ENCODE results near the gene MGAT5. TPM values are rescaled to one million over a fixed set of nuclear protein-coding genes. Genes with fewer than 3 reads are reported as not detected.

MGAT5 gene
- total and polyA plus RNA-seq, 4 donors, result 6.1 to 49.7 (median 22.1) TPM

- no peak for DNase-seq
- Histone ChIP-seq H3K9me3 (ENCODE audit: control insufficient read depth, low read length) (no peaks in the 10 kb centered on the region), H3K27ac (ENCODE audit: low read depth in 1 of 2, low read length in 2 of 2) (no peak overlapping the region), H3K27me3 (ENCODE audit: control insufficient read depth in 1 of 2, insufficient read depth in 2 of 2, low read length in 1 of 2) (no peaks in the 10 kb centered on the region), H3K4me3 (ENCODE audit: low read length in 2 of 2) (no peak overlapping the region), H3K4me1 (ENCODE audit: control insufficient read depth in 1 of 2, insufficient read depth in 2 of 2, low read length in 2 of 2) (no peaks in the 10 kb centered on the region), H3K36me3 (ENCODE audit: control insufficient read depth in 1 of 2, insufficient read depth in 2 of 2, low read length in 1 of 2) (peaks cover 0 to 2% of the 10 kb centered on the region in 2 donors)
- intact Hi-C loops (cut with DNase I), result loop anchor here (5.0 kb wide), 3 partner anchors 34 to 294 kb away; no protein-coding TSS in a partner anchor
- WGBS, 2 donors, result 60 to 65% methylated on average over 6 of the region's 6 CpGs
- no peak for ATAC-seq (ENCODE audit: low FRiP score)
These were observed 157.5 kb downstream of the MGAT5 start for GRCh38 chr2:134411279-134411827.

DNA sequence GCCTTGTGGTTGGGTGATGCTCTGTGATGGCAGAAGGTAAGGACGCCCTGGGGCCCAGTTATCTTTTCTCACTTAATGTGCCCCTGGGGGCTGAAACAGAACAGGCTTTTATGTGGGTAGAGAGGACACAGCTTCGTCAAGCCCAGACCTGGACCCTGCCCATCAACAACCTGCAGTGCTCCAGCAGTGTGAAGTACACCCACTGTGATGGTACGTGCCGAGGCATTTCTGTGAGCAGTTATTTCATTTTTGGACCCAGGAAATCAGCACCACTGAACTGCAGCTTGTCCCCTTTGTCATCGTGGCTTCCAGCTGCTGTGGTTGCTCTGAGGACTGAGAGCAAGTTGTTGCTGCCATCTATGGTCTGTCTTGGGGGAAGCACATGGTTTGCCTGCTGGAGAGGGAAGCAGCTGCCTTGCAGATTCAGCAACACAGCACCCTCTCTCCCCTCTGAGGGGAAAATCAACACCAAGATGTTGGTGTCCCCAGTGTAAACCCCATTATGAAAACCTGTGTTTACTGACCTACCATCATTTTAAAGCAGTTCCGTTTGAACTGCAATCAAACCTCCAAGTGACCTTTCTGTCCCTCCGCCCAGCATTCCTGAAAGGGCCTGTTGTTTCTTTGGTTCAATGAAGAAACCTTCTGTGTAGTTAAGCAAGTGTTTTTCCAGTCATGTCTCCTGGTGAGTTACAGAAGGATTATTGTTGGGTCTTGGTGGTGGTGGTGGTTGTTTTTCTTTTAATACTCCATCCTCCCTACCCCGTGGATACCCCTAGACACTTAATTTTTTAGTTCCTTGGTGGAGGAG is 158.2 kb downstream of the MGAT5 start:
- Histone ChIP-seq H3K27me3 (ENCODE audit: control insufficient read depth in 1 of 2, insufficient read depth in 2 of 2, low read length in 1 of 2) (no peaks in the 10 kb centered on the region), H3K9me3 (ENCODE audit: control insufficient read depth, low read length) (no peaks in the 10 kb centered on the region), H3K27ac (ENCODE audit: low read depth in 1 of 2, low read length in 2 of 2) (no peak overlapping the region), H3K4me1 (ENCODE audit: control insufficient read depth in 1 of 2, insufficient read depth in 2 of 2, low read length in 2 of 2) (no peaks in the 10 kb centered on the region), H3K36me3 (ENCODE audit: control insufficient read depth in 1 of 2, insufficient read depth in 2 of 2, low read length in 1 of 2) (peaks cover 0 to 1% of the 10 kb centered on the region in 2 donors), H3K4me3 (ENCODE audit: low read length in 2 of 2) (no peak overlapping the region)
- ATAC-seq (ENCODE audit: low FRiP score) (peak; percentile 95), DNase-seq (peak; percentile 76 to 80)
- intact Hi-C loops (cut with DNase I), result loop anchor here (2.0 to 5.0 kb wide), 4 partner anchors 35 to 295 kb away; no protein-coding TSS in a partner anchor
- 32 to 34% methylated on average over 8 of the region's 8 CpGs for WGBS, 2 donors

DNA sequence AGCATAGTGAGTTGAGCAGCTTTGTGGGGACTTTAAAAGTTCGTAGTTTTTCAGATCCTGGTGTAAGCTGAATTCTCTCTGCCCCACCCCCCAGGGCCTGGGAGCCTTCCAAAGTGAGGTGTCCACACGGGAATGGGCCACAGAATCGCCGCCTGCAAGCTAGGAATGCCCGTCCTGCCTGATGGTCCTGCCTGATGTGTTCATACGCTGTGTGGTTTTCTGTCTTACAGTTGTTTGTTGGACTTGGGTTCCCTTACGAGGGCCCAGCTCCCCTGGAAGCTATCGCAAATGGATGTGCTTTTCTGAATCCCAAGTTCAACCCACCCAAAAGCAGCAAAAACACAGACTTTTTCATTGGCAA is 158.7 kb downstream of the MGAT5 start:
- H3K9me3 ChIP-seq (ENCODE audit: control insufficient read depth, low read length), result no peaks in the 10 kb centered on the region
- no peaks in the 10 kb centered on the region for H3K36me3 ChIP-seq (ENCODE audit: control insufficient read depth in 1 of 2, insufficient read depth in 2 of 2, low read length in 1 of 2)
- 83 to 91% methylated on average over 8 of the region's 8 CpGs for WGBS, 2 donors
- ATAC-seq (ENCODE audit: low FRiP score) (no peak), DNase-seq (no peak)
- no peak overlapping the region for H3K4me3 ChIP-seq (ENCODE audit: low read length in 2 of 2)
- no peak overlapping the region for H3K27ac ChIP-seq (ENCODE audit: low read depth in 1 of 2, low read length in 2 of 2)
- no peaks in the 10 kb centered on the region for H3K27me3 ChIP-seq (ENCODE audit: control insufficient read depth in 1 of 2, insufficient read depth in 2 of 2, low read length in 1 of 2)
- intact Hi-C loops (cut with DNase I), result loop anchor here (2.0 to 5.0 kb wide), 4 partner anchors 35 to 295 kb away; no protein-coding TSS in a partner anchor
- H3K4me1 ChIP-seq (ENCODE audit: control insufficient read depth in 1 of 2, insufficient read depth in 2 of 2, low read length in 2 of 2), result no peaks in the 10 kb centered on the region

- 76% methylated on average over 1 of the region's 1 CpG for WGBS, 2 donors
These were observed 159.6 kb downstream of the MGAT5 start for GRCh38 chr2:134413430-134413829.

DNA sequence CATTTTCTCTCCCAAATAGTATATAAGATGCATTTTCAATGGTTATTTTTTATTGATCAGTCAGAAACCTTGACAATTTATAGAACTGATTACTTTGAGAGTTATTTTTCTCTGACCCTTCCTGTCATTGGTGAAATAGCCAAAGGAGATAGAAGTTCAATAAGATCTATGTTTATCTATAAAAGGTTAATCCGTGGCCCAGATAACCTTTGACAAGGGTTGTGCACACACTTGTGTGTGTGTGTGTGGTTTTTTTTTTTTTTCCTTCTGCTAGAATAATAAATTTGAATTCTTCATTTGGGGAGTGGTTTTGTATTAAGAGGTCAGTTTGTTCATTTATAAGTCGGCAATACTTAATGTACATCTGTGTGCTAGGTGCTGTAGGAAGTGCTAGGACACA is 160.0 kb downstream of the MGAT5 start:
- H3K27me3 ChIP-seq (ENCODE audit: control insufficient read depth in 1 of 2, insufficient read depth in 2 of 2, low read length in 1 of 2), result no peaks in the 10 kb centered on the region
- no peak for ATAC-seq (ENCODE audit: low FRiP score)

More at GRCh38 chr2:134413430-134413829, 159.6 kb downstream of the MGAT5 start:
- Histone ChIP-seq H3K27me3 (ENCODE audit: control insufficient read depth in 1 of 2, insufficient read depth in 2 of 2, low read length in 1 of 2) (no peaks in the 10 kb centered on the region), H3K27ac (ENCODE audit: low read depth in 1 of 2, low read length in 2 of 2) (no peak overlapping the region), H3K4me1 (ENCODE audit: control insufficient read depth in 1 of 2, insufficient read depth in 2 of 2, low read length in 2 of 2) (no peaks in the 10 kb centered on the region), H3K9me3 (ENCODE audit: control insufficient read depth, low read length) (no peaks in the 10 kb centered on the region), H3K4me3 (ENCODE audit: low read length in 2 of 2) (no peak overlapping the region), H3K36me3 (ENCODE audit: control insufficient read depth in 1 of 2, insufficient read depth in 2 of 2, low read length in 1 of 2) (no peaks in the 10 kb centered on the region)
- intact Hi-C loops (cut with DNase I), result loop anchor here (2.0 to 5.0 kb wide), 4 partner anchors 36 to 296 kb away; no protein-coding TSS in a partner anchor
- DNase-seq (no peak), ATAC-seq (ENCODE audit: low FRiP score) (no peak)

GRCh38 chr2:134416018-134416417 is 162.1 kb downstream of the MGAT5 start:
- Histone ChIP-seq H3K27me3 (ENCODE audit: control insufficient read depth in 1 of 2, insufficient read depth in 2 of 2, low read length in 1 of 2) (no peaks in the 10 kb centered on the region), H3K9me3 (ENCODE audit: control insufficient read depth, low read length) (no peaks in the 10 kb centered on the region), H3K4me3 (ENCODE audit: low read length in 2 of 2) (no peak overlapping the region), H3K27ac (ENCODE audit: low read depth in 1 of 2, low read length in 2 of 2) (no peak overlapping the region), H3K4me1 (ENCODE audit: control insufficient read depth in 1 of 2, insufficient read depth in 2 of 2, low read length in 2 of 2) (no peaks in the 10 kb centered on the region), H3K36me3 (ENCODE audit: control insufficient read depth in 1 of 2, insufficient read depth in 2 of 2, low read length in 1 of 2) (no peaks in the 10 kb centered on the region)
- DNase-seq, result no peak
- WGBS, 2 donors, result 87 to 98% methylated on average over 2 of the region's 2 CpGs
- ATAC-seq (ENCODE audit: low FRiP score), result no peak
- intact Hi-C loops (cut with DNase I), result loop anchor here in 1 of 2 donors (5.0 kb wide), 1 partner anchor 529 kb away; no protein-coding TSS in a partner anchor

More for the DNA sequence above, 160.0 kb downstream of the MGAT5 start:
- no peak overlapping the region for H3K27ac ChIP-seq (ENCODE audit: low read depth in 1 of 2, low read length in 2 of 2)
- H3K4me1 ChIP-seq (ENCODE audit: control insufficient read depth in 1 of 2, insufficient read depth in 2 of 2, low read length in 2 of 2), result no peaks in the 10 kb centered on the region
- DNase-seq, result no peak
- H3K9me3 ChIP-seq (ENCODE audit: control insufficient read depth, low read length), result no peaks in the 10 kb centered on the region
- no peaks in the 10 kb centered on the region for H3K36me3 ChIP-seq (ENCODE audit: control insufficient read depth in 1 of 2, insufficient read depth in 2 of 2, low read length in 1 of 2)
- 60 to 89% methylated on average over 2 of the region's 2 CpGs for WGBS, 2 donors
- H3K4me3 ChIP-seq (ENCODE audit: low read length in 2 of 2), result no peak overlapping the region
- intact Hi-C loops (cut with DNase I), result loop anchor here (2.0 to 5.0 kb wide), 4 partner anchors 37 to 297 kb away; no protein-coding TSS in a partner anchor

DNA sequence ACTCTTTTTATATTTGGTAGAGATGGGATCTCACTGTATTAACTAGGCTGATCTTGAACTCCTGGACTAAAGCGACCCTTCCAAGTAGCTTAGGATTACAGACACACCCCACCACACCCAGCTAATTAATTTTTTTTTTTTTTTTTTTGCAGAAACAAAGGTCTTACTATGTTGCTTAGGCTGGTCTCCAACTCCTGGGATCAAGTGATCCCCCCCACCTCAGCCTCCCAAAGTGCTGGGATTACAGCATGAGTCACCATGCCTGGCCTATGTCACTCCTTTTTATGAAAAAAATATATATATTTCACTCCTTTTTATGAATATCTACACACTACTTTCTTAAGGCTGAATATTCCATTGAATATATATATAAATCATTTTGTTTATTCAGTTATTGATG is 162.8 kb downstream of the MGAT5 start:
- H3K36me3 ChIP-seq (ENCODE audit: control insufficient read depth in 1 of 2, insufficient read depth in 2 of 2, low read length in 1 of 2), result no peaks in the 10 kb centered on the region
- no peak overlapping the region for H3K27ac ChIP-seq (ENCODE audit: low read depth in 1 of 2, low read length in 2 of 2)
- no peak for DNase-seq
- no peak overlapping the region for H3K4me3 ChIP-seq (ENCODE audit: low read length in 2 of 2)
- intact Hi-C loops (cut with DNase I), result loop anchor here in 1 of 2 donors (5.0 kb wide), 1 partner anchor 529 kb away; no protein-coding TSS in a partner anchor
- WGBS, 2 donors, result 95 to 96% methylated on average over 1 of the region's 1 CpG
- no peaks in the 10 kb centered on the region for H3K4me1 ChIP-seq (ENCODE audit: control insufficient read depth in 1 of 2, insufficient read depth in 2 of 2, low read length in 2 of 2)
- no peak for ATAC-seq (ENCODE audit: low FRiP score)
- H3K9me3 ChIP-seq (ENCODE audit: control insufficient read depth, low read length), result no peaks in the 10 kb centered on the region
- no peaks in the 10 kb centered on the region for H3K27me3 ChIP-seq (ENCODE audit: control insufficient read depth in 1 of 2, insufficient read depth in 2 of 2, low read length in 1 of 2)

GRCh38 chr2:134417968-134418582 is 164.2 kb downstream of the MGAT5 start:
- H3K9me3 ChIP-seq (ENCODE audit: control insufficient read depth, low read length), result no peaks in the 10 kb centered on the region
- 65 to 75% methylated on average over 5 of the region's 5 CpGs for WGBS, 2 donors
- H3K4me1 ChIP-seq (ENCODE audit: control insufficient read depth in 1 of 2, insufficient read depth in 2 of 2, low read length in 2 of 2), result no peaks in the 10 kb centered on the region
- ATAC-seq (ENCODE audit: low FRiP score) (no peak), DNase-seq (no peak)
- intact Hi-C loops (cut with DNase I), result loop anchor here in 1 of 2 donors (5.0 kb wide), 1 partner anchor 531 kb away; no protein-coding TSS in a partner anchor
- no peaks in the 10 kb centered on the region for H3K36me3 ChIP-seq (ENCODE audit: control insufficient read depth in 1 of 2, insufficient read depth in 2 of 2, low read length in 1 of 2)
- no peak overlapping the region for H3K27ac ChIP-seq (ENCODE audit: low read depth in 1 of 2, low read length in 2 of 2)
- H3K27me3 ChIP-seq (ENCODE audit: control insufficient read depth in 1 of 2, insufficient read depth in 2 of 2, low read length in 1 of 2), result no peaks in the 10 kb centered on the region
- no peak overlapping the region for H3K4me3 ChIP-seq (ENCODE audit: low read length in 2 of 2)
